ENCODE results near the gene IL1A. TPM values are rescaled to one million over a fixed set of nuclear protein-coding genes. Genes with fewer than 3 reads are reported as not detected.
"Not testable (repeated sequence)": the region's sequence is repeated elsewhere in the genome, so short reads cannot be mapped to it uniquely, and the experiment has no call there.

The IL1A gene
- total RNA-seq (not detected), total RNA-seq (0 to 69.4 (median 0.25) reads per million in 172 experiments)
- 0.11 TPM for polyA plus RNA-seq (2013, experiment 1 of 2)
- 0.11 TPM for polyA plus RNA-seq (2013, experiment 2 of 2)

- Histone ChIP-seq H3K27me3 (ENCODE audit: control insufficient read depth in 1 of 2, insufficient read depth in 2 of 2, low read length in 2 of 2) (no peaks in the 10 kb centered on the region), H3K4me3 (ENCODE audit: low read length) (no peak within 1 kb of the TSS), H3K27ac (ENCODE audit: low read depth in 1 of 2, low read length in 2 of 2) (no peak within 1 kb of the TSS), H3K9me3 (ENCODE audit: control insufficient read depth in 1 of 2, insufficient read depth in 1 of 2, low read length in 2 of 2) (no peaks in the 10 kb centered on the region), H3K4me1 (ENCODE audit: insufficient read depth, low read length) (no peaks in the 10 kb centered on the region), H3K36me3 (ENCODE audit: insufficient read depth, low read length) (no peaks in the 10 kb centered on the region)
- no peak within 1 kb of the TSS for H3K4me3 Mint-ChIP-seq
- ATAC-seq (ENCODE audit: poor library complexity) (no peak), DNase-seq (peak in 2 of 14 experiments; percentile 56 to 67)
- intact Hi-C loops (cut with DNase I, micrococcal nuclease) = no loop called here
- H3K27me3 Mint-ChIP-seq = peaks cover 11% of the 10 kb centered on the region
- no peak within 1 kb of the TSS for H3K27ac Mint-ChIP-seq
- H3K36me3 Mint-ChIP-seq (ENCODE audit: low read depth) = no peaks in the 10 kb centered on the region
- CTCF ChIA-PET = no interaction called here
- H3K4me1 Mint-ChIP-seq (ENCODE audit: low read depth) = no peaks in the 10 kb centered on the region
- TF ChIP-seq, protein P1, sequence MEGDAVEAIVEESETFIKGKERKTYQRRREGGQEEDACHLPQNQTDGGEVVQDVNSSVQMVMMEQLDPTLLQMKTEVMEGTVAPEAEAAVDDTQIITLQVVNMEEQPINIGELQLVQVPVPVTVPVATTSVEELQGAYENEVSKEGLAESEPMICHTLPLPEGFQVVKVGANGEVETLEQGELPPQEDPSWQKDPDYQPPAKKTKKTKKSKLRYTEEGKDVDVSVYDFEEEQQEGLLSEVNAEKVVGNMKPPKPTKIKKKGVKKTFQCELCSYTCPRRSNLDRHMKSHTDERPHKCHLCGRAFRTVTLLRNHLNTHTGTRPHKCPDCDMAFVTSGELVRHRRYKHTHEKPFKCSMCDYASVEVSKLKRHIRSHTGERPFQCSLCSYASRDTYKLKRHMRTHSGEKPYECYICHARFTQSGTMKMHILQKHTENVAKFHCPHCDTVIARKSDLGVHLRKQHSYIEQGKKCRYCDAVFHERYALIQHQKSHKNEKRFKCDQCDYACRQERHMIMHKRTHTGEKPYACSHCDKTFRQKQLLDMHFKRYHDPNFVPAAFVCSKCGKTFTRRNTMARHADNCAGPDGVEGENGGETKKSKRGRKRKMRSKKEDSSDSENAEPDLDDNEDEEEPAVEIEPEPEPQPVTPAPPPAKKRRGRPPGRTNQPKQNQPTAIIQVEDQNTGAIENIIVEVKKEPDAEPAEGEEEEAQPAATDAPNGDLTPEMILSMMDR (IDR thresholded peaks at IDR 0.05) = no peak
- no peaks in the 10 kb centered on the region for H3K9me3 Mint-ChIP-seq
- POLR2A ChIA-PET = no interaction called here
These were observed at the start of gene IL1A for GRCh38 chr2:112784199-112785189. Gene IL1A, minus strand, starts transcription at chr2:112784493. Its CDS starts 723 bp downstream, at chr2:112783770.

DNA sequence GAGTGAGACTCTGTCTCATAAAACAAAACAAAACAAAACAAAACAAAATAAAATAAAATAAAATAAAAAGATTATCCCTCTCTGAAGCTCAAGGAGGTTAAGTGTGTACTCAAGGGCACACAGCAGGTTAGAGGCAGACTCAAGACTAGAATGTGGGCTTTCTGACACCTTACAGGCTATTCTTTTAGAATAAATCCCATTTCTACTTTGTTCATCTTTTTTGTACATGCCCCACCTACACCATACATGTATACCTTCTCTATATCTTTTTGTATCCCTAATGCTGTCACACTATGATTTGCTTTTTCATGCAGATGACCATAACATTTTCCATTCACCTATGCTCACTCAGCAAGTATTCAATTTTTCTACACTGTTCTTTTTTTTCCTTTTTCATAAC, 49.7 kb upstream of the IL1A start:
- CTCF ChIA-PET = no interaction called here
- DNase-seq = no peak

DNA sequence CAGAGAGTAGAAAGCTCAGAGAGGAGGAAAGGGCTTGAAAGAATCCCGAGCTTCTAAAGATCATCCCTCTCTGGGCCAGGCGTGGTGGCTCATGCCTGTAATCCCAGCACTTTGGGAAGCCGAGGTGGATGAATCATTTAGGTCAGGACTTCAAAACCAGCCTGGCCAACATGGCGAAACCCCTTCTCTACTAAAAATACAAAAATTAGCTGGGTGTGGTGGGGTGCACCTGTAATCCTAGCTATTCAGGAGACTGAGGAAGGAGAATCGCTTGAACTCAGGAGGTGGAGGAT, 49.3 kb upstream of the IL1A start:
- H3K4me1 ChIP-seq (ENCODE audit: insufficient read depth, low read length); H3K27me3 Mint-ChIP-seq; H3K36me3 ChIP-seq (ENCODE audit: insufficient read depth, low read length); H3K27ac ChIP-seq (ENCODE audit: low read depth in 1 of 2, low read length in 2 of 2); DNase-seq; ATAC-seq (ENCODE audit: poor library complexity); H3K9me3 ChIP-seq (ENCODE audit: control insufficient read depth in 1 of 2, insufficient read depth in 1 of 2, low read length in 2 of 2); H3K27ac Mint-ChIP-seq; CTCF ChIA-PET; H3K9me3 Mint-ChIP-seq; H3K4me1 Mint-ChIP-seq (ENCODE audit: low read depth); H3K4me3 ChIP-seq (ENCODE audit: low read length); intact Hi-C loops (cut with DNase I, micrococcal nuclease); H3K27me3 ChIP-seq (ENCODE audit: control insufficient read depth in 1 of 2, insufficient read depth in 2 of 2, low read length in 2 of 2); H3K4me3 Mint-ChIP-seq; H3K36me3 Mint-ChIP-seq (ENCODE audit: low read depth); POLR2A ChIA-PET: not testable (repeated sequence)

More for the DNA sequence above, 49.7 kb upstream of the IL1A start:
- Histone ChIP-seq H3K4me1 (ENCODE audit: insufficient read depth, low read length) (peaks cover 3% of the 10 kb centered on the region), H3K36me3 (ENCODE audit: insufficient read depth, low read length) (no peaks in the 10 kb centered on the region), H3K9me3 (ENCODE audit: control insufficient read depth in 1 of 2, insufficient read depth in 1 of 2, low read length in 2 of 2) (no peaks in the 10 kb centered on the region), H3K27ac (ENCODE audit: low read depth in 1 of 2, low read length in 2 of 2) (no peak overlapping the region), H3K4me3 (ENCODE audit: low read length) (no peak overlapping the region), H3K27me3 (ENCODE audit: control insufficient read depth in 1 of 2, insufficient read depth in 2 of 2, low read length in 2 of 2) (no peaks in the 10 kb centered on the region)
- Mint-ChIP-seq H3K27ac (no peak overlapping the region), H3K27me3 (peaks cover 3% of the 10 kb centered on the region), H3K4me1 (ENCODE audit: low read depth) (no peaks in the 10 kb centered on the region), H3K36me3 (ENCODE audit: low read depth) (no peaks in the 10 kb centered on the region), H3K9me3 (no peaks in the 10 kb centered on the region), H3K4me3 (no peak overlapping the region)
- intact Hi-C loops (cut with DNase I, micrococcal nuclease) = no loop called here
- ATAC-seq (ENCODE audit: poor library complexity) = no peak
- POLR2A ChIA-PET = no interaction called here
- TF ChIP-seq, protein P1 (IDR thresholded peaks at IDR 0.05) = no peak
